Liver (tissue), 9 donors: ENCODE measurements around the gene UGT1A9. TPM values are rescaled to one million over a fixed set of nuclear protein-coding genes. Genes with fewer than 3 reads are reported as not detected.

ENCODE experiments used
- DNase-seq: peaks from one replicate; pipeline ENCODE4 v3.0.0-alpha.2; 2017; ENCODE audit warnings: low spot score
- H3K27ac ChIP-seq, 2 donors: one replicate each; pipeline ENCODE4 v1.7.0; 2013; ENCODE audit warnings: inconsistent platforms in 2 of 2, low read length in 2 of 2, control low read depth in 1 of 2, low read depth in 1 of 2, mild to moderate bottlenecking in 1 of 2
- H3K27me3 ChIP-seq, 4 donors: one replicate each; pipeline versions ENCODE4 v1.6.1 to v1.7.0; 2013; ENCODE audit warnings: low read length in 3 of 4, inconsistent platforms in 1 of 4, mild to moderate bottlenecking in 1 of 4, moderate library complexity in 1 of 4; ENCODE audit not compliant: control insufficient read depth in 4 of 4, insufficient read depth in 4 of 4
- H3K36me3 ChIP-seq, 4 donors: one replicate each; pipeline versions ENCODE4 v1.6.1 to v1.7.0; 2013; ENCODE audit warnings: low read length in 3 of 4, mild to moderate bottlenecking in 3 of 4, low read depth in 1 of 4, moderate library complexity in 1 of 4; ENCODE audit not compliant: control insufficient read depth in 4 of 4, insufficient read depth in 3 of 4
- H3K4me1 ChIP-seq, 4 donors: one replicate each; pipeline versions ENCODE4 v1.6.1 to v1.7.0; 2013; ENCODE audit warnings: low read length in 3 of 4, mild to moderate bottlenecking in 3 of 4, moderate library complexity in 1 of 4; ENCODE audit not compliant: control insufficient read depth in 4 of 4, insufficient read depth in 4 of 4
- H3K4me3 ChIP-seq, 3 donors: one replicate each; pipeline versions ENCODE4 v1.6.1 to v1.7.0; 2013; ENCODE audit warnings: low read length in 3 of 3, control low read depth in 1 of 3, low read depth in 1 of 3, mild to moderate bottlenecking in 1 of 3
- H3K9ac ChIP-seq, 2 donors: one replicate each; pipeline ENCODE4 v1.7.0; 2013; ENCODE audit warnings: low read length in 2 of 2, mild to moderate bottlenecking in 2 of 2, moderate library complexity in 2 of 2, control low read depth in 1 of 2, low read depth in 1 of 2
- H3K9me3 ChIP-seq, 4 donors: one replicate each; pipeline versions ENCODE4 v1.6.1 to v1.7.0; 2013; ENCODE audit warnings: low read length in 3 of 4; ENCODE audit not compliant: control insufficient read depth in 4 of 4
- ATF3 ChIP-seq: IDR thresholded peaks from 2 replicates; pipeline ENCODE4 v1.6.1; 2016; ENCODE audit warnings: antibody characterized with exemption
- EGR1 ChIP-seq, 2 donors: IDR thresholded peaks; 2 replicates each; pipeline ENCODE4 v1.6.1; 2016 to 2018; ENCODE audit warnings: antibody characterized with exemption in 2 of 2, low read depth in 2 of 2
- FOXA1 ChIP-seq: IDR thresholded peaks from 2 replicates; pipeline ENCODE4 v1.6.1; 2016; ENCODE audit warnings: antibody characterized with exemption
- FOXA2 ChIP-seq: IDR thresholded peaks from 2 replicates; pipeline ENCODE4 v1.6.1; 2016; ENCODE audit warnings: antibody characterized with exemption
- GABPA ChIP-seq, 2 donors: IDR thresholded peaks in 1 of 2; conservative IDR thresholded peaks in 1 of 2; 2 replicates each; pipeline ENCODE4 v1.6.1; 2016; ENCODE audit warnings: antibody characterized with exemption in 2 of 2, mild to moderate bottlenecking in 1 of 2, moderate library complexity in 1 of 2
- HNF4A ChIP-seq, 2 donors: conservative IDR thresholded peaks; 2 replicates each; pipeline ENCODE4 v1.6.1; 2016; ENCODE audit warnings: antibody characterized with exemption in 2 of 2, mild to moderate bottlenecking in 2 of 2
- HNF4G ChIP-seq: IDR thresholded peaks from 2 replicates; pipeline ENCODE4 v1.6.1; 2016; ENCODE audit warnings: antibody characterized with exemption
- JUND ChIP-seq, 2 donors: IDR thresholded peaks; 2 replicates each; pipeline ENCODE4 v1.6.1; 2016; ENCODE audit warnings: antibody characterized with exemption in 2 of 2
- MAX ChIP-seq: IDR thresholded peaks from 2 replicates; pipeline ENCODE4 v1.6.1; 2016; ENCODE audit warnings: antibody characterized with exemption
- NR2F2 ChIP-seq: IDR thresholded peaks from 2 replicates; pipeline ENCODE4 v1.6.1; 2016; ENCODE audit warnings: antibody characterized with exemption
- RAD21 ChIP-seq, 2 donors: IDR thresholded peaks; 2 replicates each; pipeline ENCODE4 v1.6.1; 2016; ENCODE audit warnings: antibody characterized with exemption in 2 of 2, mild to moderate bottlenecking in 2 of 2
- RXRA ChIP-seq, 2 donors: IDR thresholded peaks; 2 replicates each; pipeline ENCODE4 v1.6.1; 2017 to 2018; ENCODE audit warnings: antibody characterized with exemption in 2 of 2, mild to moderate bottlenecking in 1 of 2
- SP1 ChIP-seq: IDR thresholded peaks from 2 replicates; pipeline ENCODE4 v1.6.1; 2018; ENCODE audit warnings: antibody characterized with exemption, mild to moderate bottlenecking
- TAF1 ChIP-seq: conservative IDR thresholded peaks from 2 replicates; pipeline ENCODE4 v1.6.1; 2016; ENCODE audit warnings: antibody characterized with exemption, mild to moderate bottlenecking
- YY1 ChIP-seq: IDR thresholded peaks from 2 replicates; pipeline ENCODE4 v1.6.1; 2016; ENCODE audit warnings: antibody characterized with exemption, mild to moderate bottlenecking
- ZBTB33 ChIP-seq: IDR thresholded peaks from 2 replicates; pipeline ENCODE4 v1.6.1; 2016; ENCODE audit warnings: antibody characterized with exemption
- WGBS: extraction: QIAGEN DNeasy Blood & Tissue Kit; methylation state at CpG from one replicate; pipeline ENCODE4 v1.1.7; 2013; 5-methylcytosine and 5-hydroxymethylcytosine counted together
- polyA plus RNA-seq, 2 donors: library from polyadenylated mRNA; stranded (reverse) in 1 of 2; unstranded in 1 of 2; fragments of 200-250 nt in 1 of 2; fragments of >200 nt in 1 of 2; fragmentation: Nextera tagmentation in 1 of 2; extraction: Ambion mirVana in 1 of 2; gene quantifications; one replicate each; pipeline versions ENCODE4 v1.2.1 to v1.2.3, GENCODE V29; 2013 to 2015
- total RNA-seq, 2 donors: library from RNA; depleted of rRNA; stranded (reverse); fragments of >200 nt; gene quantifications; one replicate each; pipeline ENCODE4 v1.2.3, GENCODE V29; 2014
- TF ChIP-seq, protein P1 (sequence below): fragments of 150-350 bp; IDR thresholded peaks from 2 replicates; pipeline ENCODE4 v1.5.1; 2017; ENCODE audit warnings: improper control_type of control experiment, low read depth, low read length; ENCODE audit not compliant: missing input control
- TF ChIP-seq, protein P2 (sequence below): IDR thresholded peaks from 2 replicates; pipeline ENCODE4 v1.6.1; 2016; ENCODE audit warnings: antibody characterized with exemption, mild to moderate bottlenecking
- donor health status: healthy.
- donor health status: healthy.
- donor health status: healthy.
- donor health status: healthy.
- donor health status: healthy.

The UGT1A9 gene
- total and polyA plus RNA-seq, 4 donors = 14.3 to 62.3 (median 23.8) TPM; not detected in 1

- no peak for DNase-seq
- Histone ChIP-seq H3K9ac (no peak overlapping the region), H3K36me3 (no peaks in the 10 kb centered on the region), H3K9me3 (no peaks in the 10 kb centered on the region), H3K4me1 (no peaks in the 10 kb centered on the region), H3K27me3 (no peaks in the 10 kb centered on the region), H3K27ac (no peak overlapping the region), H3K4me3 (no peak overlapping the region)
- TF ChIP-seq SP1 = no peak
- TF ChIP-seq YY1 = no peak
- TF ChIP-seq, protein P1, sequence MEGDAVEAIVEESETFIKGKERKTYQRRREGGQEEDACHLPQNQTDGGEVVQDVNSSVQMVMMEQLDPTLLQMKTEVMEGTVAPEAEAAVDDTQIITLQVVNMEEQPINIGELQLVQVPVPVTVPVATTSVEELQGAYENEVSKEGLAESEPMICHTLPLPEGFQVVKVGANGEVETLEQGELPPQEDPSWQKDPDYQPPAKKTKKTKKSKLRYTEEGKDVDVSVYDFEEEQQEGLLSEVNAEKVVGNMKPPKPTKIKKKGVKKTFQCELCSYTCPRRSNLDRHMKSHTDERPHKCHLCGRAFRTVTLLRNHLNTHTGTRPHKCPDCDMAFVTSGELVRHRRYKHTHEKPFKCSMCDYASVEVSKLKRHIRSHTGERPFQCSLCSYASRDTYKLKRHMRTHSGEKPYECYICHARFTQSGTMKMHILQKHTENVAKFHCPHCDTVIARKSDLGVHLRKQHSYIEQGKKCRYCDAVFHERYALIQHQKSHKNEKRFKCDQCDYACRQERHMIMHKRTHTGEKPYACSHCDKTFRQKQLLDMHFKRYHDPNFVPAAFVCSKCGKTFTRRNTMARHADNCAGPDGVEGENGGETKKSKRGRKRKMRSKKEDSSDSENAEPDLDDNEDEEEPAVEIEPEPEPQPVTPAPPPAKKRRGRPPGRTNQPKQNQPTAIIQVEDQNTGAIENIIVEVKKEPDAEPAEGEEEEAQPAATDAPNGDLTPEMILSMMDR = no peak
- no peak for TF ChIP-seq JUND (IDR thresholded peaks at IDR 0.05)
- TF ChIP-seq ZBTB33 = no peak
- whole genome bisulfite sequencing = 96% methylated on average over 7 of the region's 7 CpGs
Observed at GRCh38 chr2:233789554-233789953, 117.9 kb downstream of the UGT1A9 start.

DNA sequence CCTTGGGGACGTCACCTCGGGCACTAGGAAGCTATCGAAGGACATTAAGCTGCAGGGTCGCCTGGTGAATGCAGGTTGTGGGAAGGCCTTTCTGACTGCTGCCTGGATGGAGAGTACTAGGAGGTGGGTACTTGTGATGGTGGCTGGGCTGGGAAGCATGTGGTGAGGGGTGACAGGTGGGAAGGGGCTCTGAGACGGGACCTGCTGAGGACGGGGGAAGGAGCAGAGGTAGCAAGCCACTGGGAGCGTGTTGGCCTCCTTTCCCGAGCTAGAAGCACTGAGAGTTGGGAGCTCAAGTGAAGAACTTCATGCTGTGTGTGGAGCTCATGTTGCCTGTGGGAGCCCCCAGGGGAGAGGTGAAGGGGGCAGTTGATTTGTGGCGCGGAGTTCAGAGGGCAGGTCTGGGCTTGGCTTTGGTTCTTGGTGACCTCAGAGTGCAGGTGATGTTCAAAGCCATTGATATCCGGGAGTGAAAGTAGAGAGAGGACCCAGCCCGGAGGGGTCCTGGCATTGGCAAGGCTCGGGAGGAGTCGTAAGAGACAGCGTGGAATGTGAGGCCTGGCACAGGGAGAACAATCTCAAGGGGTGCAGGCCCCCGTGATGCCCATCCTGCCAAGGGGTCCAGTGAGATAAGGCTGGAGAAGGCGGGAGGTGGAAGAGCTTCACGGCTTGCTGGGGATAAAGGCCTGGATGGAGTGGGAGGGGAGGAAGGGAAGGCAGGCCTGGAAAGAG lies 119.6 kb downstream of the UGT1A9 start:
- 91% methylated on average over 18 of the region's 18 CpGs for WGBS
- Histone ChIP-seq H3K27ac (no peak overlapping the region), H3K9ac (no peak overlapping the region)

More for the DNA sequence above, 119.6 kb downstream of the UGT1A9 start:
- Histone ChIP-seq H3K4me3 (no peak overlapping the region), H3K36me3 (no peaks in the 10 kb centered on the region), H3K27me3 (no peaks in the 10 kb centered on the region), H3K4me1 (no peaks in the 10 kb centered on the region), H3K9me3 (no peaks in the 10 kb centered on the region)
- TF ChIP-seq, protein P2, sequence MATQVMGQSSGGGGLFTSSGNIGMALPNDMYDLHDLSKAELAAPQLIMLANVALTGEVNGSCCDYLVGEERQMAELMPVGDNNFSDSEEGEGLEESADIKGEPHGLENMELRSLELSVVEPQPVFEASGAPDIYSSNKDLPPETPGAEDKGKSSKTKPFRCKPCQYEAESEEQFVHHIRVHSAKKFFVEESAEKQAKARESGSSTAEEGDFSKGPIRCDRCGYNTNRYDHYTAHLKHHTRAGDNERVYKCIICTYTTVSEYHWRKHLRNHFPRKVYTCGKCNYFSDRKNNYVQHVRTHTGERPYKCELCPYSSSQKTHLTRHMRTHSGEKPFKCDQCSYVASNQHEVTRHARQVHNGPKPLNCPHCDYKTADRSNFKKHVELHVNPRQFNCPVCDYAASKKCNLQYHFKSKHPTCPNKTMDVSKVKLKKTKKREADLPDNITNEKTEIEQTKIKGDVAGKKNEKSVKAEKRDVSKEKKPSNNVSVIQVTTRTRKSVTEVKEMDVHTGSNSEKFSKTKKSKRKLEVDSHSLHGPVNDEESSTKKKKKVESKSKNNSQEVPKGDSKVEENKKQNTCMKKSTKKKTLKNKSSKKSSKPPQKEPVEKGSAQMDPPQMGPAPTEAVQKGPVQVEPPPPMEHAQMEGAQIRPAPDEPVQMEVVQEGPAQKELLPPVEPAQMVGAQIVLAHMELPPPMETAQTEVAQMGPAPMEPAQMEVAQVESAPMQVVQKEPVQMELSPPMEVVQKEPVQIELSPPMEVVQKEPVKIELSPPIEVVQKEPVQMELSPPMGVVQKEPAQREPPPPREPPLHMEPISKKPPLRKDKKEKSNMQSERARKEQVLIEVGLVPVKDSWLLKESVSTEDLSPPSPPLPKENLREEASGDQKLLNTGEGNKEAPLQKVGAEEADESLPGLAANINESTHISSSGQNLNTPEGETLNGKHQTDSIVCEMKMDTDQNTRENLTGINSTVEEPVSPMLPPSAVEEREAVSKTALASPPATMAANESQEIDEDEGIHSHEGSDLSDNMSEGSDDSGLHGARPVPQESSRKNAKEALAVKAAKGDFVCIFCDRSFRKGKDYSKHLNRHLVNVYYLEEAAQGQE = no peak
- TF ChIP-seq RAD21 (IDR thresholded peaks at IDR 0.05) (no peak), FOXA2 (no peak), ATF3 (no peak), HNF4A (conservative IDR thresholded peaks at IDR 0.05) (no peak), EGR1 (IDR thresholded peaks at IDR 0.05; ENCODE audit: low read depth in 2 of 2) (no peak), RXRA (IDR thresholded peaks at IDR 0.05) (no peak), MAX (no peak), JUND (IDR thresholded peaks at IDR 0.05) (no peak), ZBTB33 (no peak), HNF4G (no peak), NR2F2 (no peak), YY1 (no peak), TAF1 (no peak), SP1 (no peak), FOXA1 (no peak), GABPA (IDR thresholded peaks at IDR 0.05 in 1 of 2, conservative IDR thresholded peaks at IDR 0.05 in 1 of 2) (no peak)
- TF ChIP-seq, protein P1 = no peak
- DNase-seq = no peak
